Osteoblast (primary cell): ENCODE data around the gene CHRNE. TPM values are rescaled to one million over a fixed set of nuclear protein-coding genes. Genes with fewer than 3 reads are reported as not detected.

ENCODE experiments used
- DNase-seq: peaks from one replicate; pipeline ENCODE4 v3.0.0; 2011; ENCODE audit warnings: low spot score, mixed read lengths; ENCODE audit not compliant: insufficient read length; ENCODE audit errors: missing footprints
- H2AFZ ChIP-seq: 2 replicates; pipeline ENCODE4 v1.6.0; 2011; ENCODE audit warnings: mild to moderate bottlenecking, low read length
- H3K27ac ChIP-seq: 2 replicates; pipeline ENCODE4 v1.5.1; 2011; ENCODE audit warnings: mild to moderate bottlenecking, low read depth, low read length, moderate library complexity
- H3K27me3 ChIP-seq: 2 replicates; pipeline ENCODE4 v1.6.0; 2012; ENCODE audit warnings: mild to moderate bottlenecking, control low read depth, inconsistent platforms, low read length, moderate library complexity; ENCODE audit not compliant: insufficient read depth
- H3K36me3 ChIP-seq: 2 replicates; pipeline ENCODE4 v1.5.1; 2011; ENCODE audit warnings: mild to moderate bottlenecking, low read length, control low read depth, moderate library complexity; ENCODE audit not compliant: insufficient read depth
- H3K4me1 ChIP-seq: 2 replicates; pipeline ENCODE4 v1.5.1; 2011; ENCODE audit warnings: mild to moderate bottlenecking, low read length, control low read depth, moderate library complexity; ENCODE audit not compliant: insufficient read depth
- H3K4me2 ChIP-seq: 2 replicates; pipeline ENCODE4 v1.6.0; 2011; ENCODE audit warnings: mild to moderate bottlenecking, low read length; ENCODE audit not compliant: insufficient read depth
- H3K4me3 ChIP-seq: fragments of 200-600 bp; sonication (generic); 3 replicates; pipeline ENCODE4 v1.5.1; 2012; ENCODE audit warnings: mild to moderate bottlenecking, low read length, inconsistent platforms; ENCODE audit not compliant: insufficient read depth
- H3K79me2 ChIP-seq: 2 replicates; pipeline ENCODE4 v1.6.0; 2012; ENCODE audit warnings: mild to moderate bottlenecking, low read length, control low read depth, inconsistent platforms; ENCODE audit not compliant: insufficient read depth
- H3K9me3 ChIP-seq: 2 replicates; pipeline ENCODE4 v1.5.1; 2011; ENCODE audit warnings: low read depth, low read length, control low read depth
- H4K20me1 ChIP-seq: 2 replicates; pipeline ENCODE4 v1.6.0; 2012; ENCODE audit warnings: mild to moderate bottlenecking, low read length, control low read depth; ENCODE audit not compliant: insufficient read depth
- total RNA-seq: library from RNA; depleted of rRNA; stranded (reverse); fragments of >200 nt; gene quantifications from 2 replicates; pipeline ENCODE4 v1.2.3, GENCODE V29; 2012
- TF ChIP-seq, protein P1 (sequence below): IDR thresholded peaks from 2 replicates; pipeline ENCODE4 v1.5.1; 2011; ENCODE audit warnings: mild to moderate bottlenecking, low read depth, low read length, moderate library complexity; ENCODE audit errors: extremely low read depth

Gene CHRNE
- total RNA-seq, 1 donor: 1.4 TPM

GRCh38 chr17:4949321-4950074 is 46.6 kb upstream of the CHRNE start:
- TF ChIP-seq, protein P1, sequence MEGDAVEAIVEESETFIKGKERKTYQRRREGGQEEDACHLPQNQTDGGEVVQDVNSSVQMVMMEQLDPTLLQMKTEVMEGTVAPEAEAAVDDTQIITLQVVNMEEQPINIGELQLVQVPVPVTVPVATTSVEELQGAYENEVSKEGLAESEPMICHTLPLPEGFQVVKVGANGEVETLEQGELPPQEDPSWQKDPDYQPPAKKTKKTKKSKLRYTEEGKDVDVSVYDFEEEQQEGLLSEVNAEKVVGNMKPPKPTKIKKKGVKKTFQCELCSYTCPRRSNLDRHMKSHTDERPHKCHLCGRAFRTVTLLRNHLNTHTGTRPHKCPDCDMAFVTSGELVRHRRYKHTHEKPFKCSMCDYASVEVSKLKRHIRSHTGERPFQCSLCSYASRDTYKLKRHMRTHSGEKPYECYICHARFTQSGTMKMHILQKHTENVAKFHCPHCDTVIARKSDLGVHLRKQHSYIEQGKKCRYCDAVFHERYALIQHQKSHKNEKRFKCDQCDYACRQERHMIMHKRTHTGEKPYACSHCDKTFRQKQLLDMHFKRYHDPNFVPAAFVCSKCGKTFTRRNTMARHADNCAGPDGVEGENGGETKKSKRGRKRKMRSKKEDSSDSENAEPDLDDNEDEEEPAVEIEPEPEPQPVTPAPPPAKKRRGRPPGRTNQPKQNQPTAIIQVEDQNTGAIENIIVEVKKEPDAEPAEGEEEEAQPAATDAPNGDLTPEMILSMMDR: no peak
- H3K79me2 ChIP-seq: peaks cover 38% of the 10 kb centered on the region
- no peaks in the 10 kb centered on the region for H3K9me3 ChIP-seq
- DNase-seq: peak; percentile 94
- H3K4me2 ChIP-seq: peak overlapping the region; percentile 97
- peak overlapping the region; percentile 96 for H3K4me3 ChIP-seq
- peak overlapping the region; percentile 72 for H3K27ac ChIP-seq
- H4K20me1 ChIP-seq: peaks cover 34% of the 10 kb centered on the region
- no peaks in the 10 kb centered on the region for H3K27me3 ChIP-seq
- H3K36me3 ChIP-seq: peaks cover 23% of the 10 kb centered on the region
- H3K4me1 ChIP-seq: peaks cover 54% of the 10 kb centered on the region
- peak overlapping the region; percentile 84 for H2AFZ ChIP-seq

DNA sequence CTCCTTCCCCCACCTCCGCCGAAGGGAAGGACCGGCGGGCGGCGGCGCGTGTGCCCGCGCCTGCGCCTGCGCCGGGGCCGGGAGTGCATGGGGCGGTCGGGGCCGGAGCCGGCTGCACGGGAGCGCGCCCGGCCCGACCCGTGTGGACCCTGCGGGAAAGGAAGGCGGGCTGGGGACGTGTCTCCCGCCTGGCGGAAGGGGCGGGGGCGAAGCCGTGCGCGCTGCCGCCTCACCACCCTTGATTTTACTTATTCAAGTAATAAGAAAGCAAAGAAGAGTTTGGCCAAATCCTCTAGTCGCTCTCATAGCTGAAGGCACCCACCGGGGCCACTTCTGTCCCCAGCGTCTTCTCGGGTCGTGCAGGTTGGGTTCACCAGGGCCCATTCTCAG is 46.0 kb upstream of the CHRNE start:
- Histone ChIP-seq H3K4me2 (peak overlapping the region; percentile 97), H3K79me2 (peaks cover 43% of the 10 kb centered on the region), H3K9me3 (no peaks in the 10 kb centered on the region), H3K4me1 (peaks cover 53% of the 10 kb centered on the region), H4K20me1 (peaks cover 40% of the 10 kb centered on the region), H3K36me3 (peaks cover 29% of the 10 kb centered on the region), H3K27me3 (no peaks in the 10 kb centered on the region), H3K4me3 (peak overlapping the region; percentile 96), H3K27ac (peak overlapping the region; percentile 72), H2AFZ (peak overlapping the region; percentile 85)
- TF ChIP-seq, protein P1: no peak
- peak; percentile 100 for DNase-seq

- peak; percentile 99 for DNase-seq
- TF ChIP-seq, protein P1: no peak
- H3K27me3 ChIP-seq: no peaks in the 10 kb centered on the region
- peaks cover 35% of the 10 kb centered on the region for H3K36me3 ChIP-seq
- H3K79me2 ChIP-seq: peaks cover 49% of the 10 kb centered on the region
- H3K4me1 ChIP-seq: peaks cover 48% of the 10 kb centered on the region
- H3K4me2 ChIP-seq: peak within 1 kb of the TSS; percentile 97
- H3K27ac ChIP-seq: peak within 1 kb of the TSS; percentile 83
- H2AFZ ChIP-seq: peak within 1 kb of the TSS; percentile 85
- peak within 1 kb of the TSS; percentile 96 for H3K4me3 ChIP-seq
- H4K20me1 ChIP-seq: peaks cover 45% of the 10 kb centered on the region
- H3K9me3 ChIP-seq: no peaks in the 10 kb centered on the region
Observed at GRCh38 chr17:4948166-4948930, 45.5 kb upstream of the CHRNE start, which contains the start of gene PFN1. Gene PFN1, minus strand, starts transcription at chr17:4948530. Its CDS starts 136 bp downstream, at chr17:4948394.
